Limb (tissue), 2 donors: Measurements from ENCODE around the gene BLNK.
A peak's percentile ranks its signal among the peaks of the same experiment; 100 is the strongest.

Experiments
- DNase-seq, 2 donors: peaks; one replicate each; pipeline ENCODE4 v3.0.0-alpha.2; 2016; ENCODE audit errors: extremely low spot score in 2 of 2

The BLNK gene

DNA sequence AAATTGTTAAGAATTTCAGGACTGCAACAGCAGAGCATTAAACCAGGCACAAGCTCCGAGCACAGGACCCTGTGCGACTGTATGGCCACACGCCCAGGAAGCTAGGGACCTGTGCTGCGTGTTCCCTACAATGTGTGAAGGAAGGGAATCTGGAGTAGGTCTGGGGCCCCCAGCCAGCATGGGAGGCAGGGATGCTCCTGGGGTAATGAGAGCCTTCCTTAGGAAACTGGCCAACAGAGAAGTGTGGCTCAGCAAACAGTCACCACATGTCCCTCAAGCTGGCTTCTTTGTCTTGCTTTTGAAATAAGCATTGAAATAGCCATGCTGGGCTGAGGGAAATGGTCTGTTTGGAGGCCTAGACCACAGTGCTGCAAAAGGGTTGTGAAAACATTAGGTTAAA lies 8.2 kb downstream of the BLNK start:
- DNase-seq: no peak

- no peak for DNase-seq
These were observed 9.4 kb downstream of the BLNK start for GRCh38 chr10:96261930-96262329.

- no peak for DNase-seq
These were observed 10.2 kb downstream of the BLNK start for GRCh38 chr10:96261132-96261531.

GRCh38 chr10:96260014-96260413 lies 11.4 kb downstream of the BLNK start:
- DNase-seq: peak in 1 of 2 donors; percentile 19

GRCh38 chr10:96259150-96259549 lies 12.2 kb downstream of the BLNK start:
- no peak for DNase-seq

GRCh38 chr10:96257944-96258343 lies 13.4 kb downstream of the BLNK start:
- DNase-seq: peak in 1 of 2 donors; percentile 34

- peak in 1 of 2 donors; percentile 11 for DNase-seq
These were observed 15.6 kb downstream of the BLNK start for GRCh38 chr10:96255549-96256333.

DNA sequence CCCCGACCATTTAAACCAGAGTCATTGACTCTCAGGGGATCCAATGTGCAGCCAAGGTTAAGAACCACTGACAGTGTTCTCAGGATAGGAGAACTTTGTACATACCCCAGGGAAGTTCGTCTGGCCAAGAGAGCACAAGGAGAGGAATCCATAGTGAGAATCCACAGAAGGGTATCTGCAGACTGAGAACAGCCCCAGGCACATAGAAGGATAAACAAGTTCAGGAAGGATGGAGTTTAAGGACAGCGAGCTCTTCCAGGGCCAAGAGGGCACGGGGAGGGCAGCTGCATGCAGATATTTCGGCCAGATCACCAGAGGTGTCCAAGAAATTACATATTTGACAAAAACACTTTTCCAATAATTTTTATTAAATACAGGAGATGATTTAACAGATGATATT lies 16.4 kb downstream of the BLNK start:
- DNase-seq: no peak

GRCh38 chr10:96252730-96253129 lies 18.6 kb downstream of the BLNK start:
- DNase-seq: no peak

DNA sequence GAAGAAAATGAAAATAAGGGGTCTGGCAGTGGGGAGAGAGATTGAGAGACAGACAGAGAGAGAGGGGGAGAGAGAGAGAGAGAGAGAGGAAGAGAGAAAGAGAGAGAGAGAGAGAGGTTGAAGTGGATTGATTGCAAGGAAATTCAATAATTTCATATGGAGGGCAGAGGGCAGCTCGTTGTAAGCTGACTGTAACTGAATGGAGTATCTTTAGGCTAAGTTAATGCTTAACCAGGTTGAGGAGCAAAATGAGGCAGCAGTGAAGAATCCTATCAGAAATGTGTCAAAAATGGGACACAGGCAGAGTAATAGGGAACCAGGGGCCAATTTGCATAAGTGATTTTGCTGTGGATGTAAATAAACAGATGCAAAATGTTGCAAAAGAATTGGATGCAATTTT lies 21.0 kb downstream of the BLNK start:
- DNase-seq: no peak

GRCh38 chr10:96249264-96249663 lies 22.1 kb downstream of the BLNK start:
- no peak for DNase-seq

DNA sequence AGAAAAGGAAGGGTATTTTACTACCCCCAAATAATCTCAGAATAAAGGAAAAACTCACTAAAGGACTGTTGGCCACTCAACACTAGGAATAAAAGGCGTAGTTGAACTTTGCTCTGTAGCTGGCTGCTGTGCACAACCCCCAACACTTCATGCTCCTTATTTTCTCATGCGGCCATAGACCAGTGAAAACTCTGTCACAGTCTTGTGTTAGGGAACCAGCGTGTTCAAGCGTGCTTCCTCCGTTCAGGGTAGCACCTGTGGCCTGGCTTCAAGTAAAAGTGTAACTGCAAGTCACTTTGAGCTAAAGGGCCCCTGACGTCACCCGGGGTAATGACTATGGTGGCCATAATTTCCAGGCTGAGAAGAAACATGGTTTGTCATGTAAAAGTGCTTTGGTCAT lies 27.0 kb downstream of the BLNK start:
- DNase-seq: no peak

DNA sequence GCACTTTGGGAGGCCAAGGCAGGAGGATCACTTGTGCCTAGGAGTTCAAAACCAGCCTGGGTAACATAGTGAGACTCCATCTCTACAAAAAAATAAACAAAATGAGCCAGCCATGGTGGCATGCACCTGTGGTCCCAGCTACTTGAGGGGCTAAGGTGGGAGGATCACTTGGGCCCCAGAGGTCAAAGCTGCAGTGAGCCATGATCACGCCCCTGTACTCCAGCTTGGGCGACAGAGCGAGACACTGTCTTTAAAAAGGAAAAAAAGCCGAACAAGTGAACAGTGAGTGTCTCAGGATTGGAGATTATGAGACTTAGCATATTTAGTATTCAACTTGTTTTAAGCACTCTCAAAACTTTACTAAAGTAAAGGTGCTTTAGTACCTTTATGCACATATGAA lies 28.1 kb downstream of the BLNK start:
- no peak for DNase-seq

GRCh38 chr10:96242822-96243221 lies 28.5 kb downstream of the BLNK start:
- no peak for DNase-seq

DNA sequence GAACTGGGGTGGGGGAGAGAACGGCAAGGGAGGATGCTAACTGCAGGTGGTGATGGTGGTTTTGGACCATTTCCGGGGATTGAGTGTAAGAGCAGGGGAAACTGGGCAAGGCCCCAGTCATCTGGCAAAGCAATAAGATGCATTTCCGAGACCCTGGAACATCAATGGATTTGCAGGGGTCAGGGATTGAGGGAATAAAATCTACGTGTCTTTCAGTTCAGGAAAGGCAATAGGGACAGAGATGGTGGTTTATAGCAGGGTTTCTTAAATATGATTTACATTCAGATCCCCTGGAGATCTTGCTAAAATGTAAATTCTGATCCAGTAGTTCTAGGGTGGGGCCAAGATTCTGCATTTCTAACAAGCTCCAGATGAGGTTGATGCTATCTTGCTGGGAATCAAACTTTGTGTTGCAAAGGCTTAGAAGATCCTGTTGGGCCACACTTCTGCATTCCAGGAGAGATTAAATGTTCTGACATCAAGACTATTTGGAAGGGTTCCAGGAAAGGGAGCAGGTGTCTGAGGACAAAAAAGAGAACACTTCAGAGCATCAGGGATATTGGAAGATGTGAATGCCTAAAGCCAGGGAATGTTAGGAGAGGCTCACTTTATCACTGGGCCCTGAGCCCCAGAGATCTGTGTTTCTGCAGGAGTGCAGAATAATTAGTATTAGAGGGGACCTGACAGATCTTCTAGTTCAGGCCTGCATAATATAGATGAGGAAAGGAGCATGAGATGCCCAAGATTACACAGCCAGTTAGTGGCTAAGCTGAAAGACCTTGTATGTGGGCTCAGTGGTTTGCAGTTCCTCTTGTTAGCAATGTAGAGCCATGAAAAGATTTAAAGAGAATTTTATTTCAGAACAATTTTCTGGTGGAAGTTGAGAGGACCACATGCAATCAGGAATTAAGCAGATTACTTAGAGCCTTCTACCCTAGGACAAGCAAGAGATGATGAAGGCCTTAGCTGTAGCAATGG lies 32.4 kb downstream of the BLNK start:
- no peak for DNase-seq

- no peak for DNase-seq
These were observed 34.5 kb downstream of the BLNK start for GRCh38 chr10:96236876-96237275.

DNA sequence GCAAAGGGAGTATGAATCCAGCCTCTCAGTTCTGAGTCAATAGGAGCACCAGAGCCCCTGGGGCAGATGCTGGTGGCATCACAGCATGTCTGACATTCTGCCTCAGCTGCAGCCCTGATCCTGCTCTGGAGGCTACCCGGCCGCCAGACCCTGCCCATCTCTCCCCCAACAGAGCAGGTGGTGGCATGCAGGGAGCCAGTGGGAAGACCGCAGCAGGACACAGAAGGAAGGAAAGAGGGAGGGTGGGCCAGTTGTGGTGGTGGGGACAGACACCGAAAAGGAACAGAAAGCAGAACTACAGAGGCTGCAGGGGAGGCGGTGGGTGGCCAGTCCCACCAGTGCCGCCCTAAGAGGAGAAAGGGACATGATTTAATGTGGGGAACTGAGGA lies 35.3 kb downstream of the BLNK start:
- no peak for DNase-seq

DNA sequence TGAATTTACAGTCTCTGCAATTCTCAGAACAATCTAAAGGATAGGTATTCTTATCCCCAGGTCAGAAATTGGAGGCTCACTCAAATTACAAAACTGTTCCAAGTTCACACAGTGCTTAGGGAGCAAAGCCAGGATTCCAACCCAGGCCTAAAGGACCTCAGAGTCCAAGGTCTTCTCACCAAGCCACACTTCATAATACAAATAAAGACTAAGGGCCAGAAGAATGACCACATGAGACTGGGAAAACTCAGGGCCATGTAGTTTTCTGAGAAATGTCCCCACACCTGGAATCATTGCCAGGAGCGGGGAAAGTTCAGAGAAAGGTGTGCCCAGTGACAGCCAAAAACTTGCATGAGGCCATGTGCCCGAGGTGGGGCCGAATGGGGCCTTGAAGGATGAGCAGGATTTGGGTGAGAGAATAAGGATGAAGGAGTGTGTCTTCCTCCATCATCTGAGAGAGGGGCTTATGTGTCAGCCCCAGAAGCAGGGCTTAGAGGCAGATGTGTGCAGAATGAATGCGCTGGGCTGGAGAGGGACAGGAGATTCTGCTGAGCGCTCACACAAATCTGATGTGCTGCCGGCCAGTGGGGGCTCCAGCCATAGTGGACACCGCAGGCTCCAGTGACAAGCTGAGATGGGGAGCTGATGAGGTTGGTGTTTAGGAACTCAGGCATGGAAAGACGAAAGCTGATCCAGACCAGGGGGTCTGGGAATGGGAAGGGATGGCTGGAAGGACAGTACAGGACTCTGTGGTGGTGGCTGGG lies 35.9 kb downstream of the BLNK start:
- no peak for DNase-seq

DNA sequence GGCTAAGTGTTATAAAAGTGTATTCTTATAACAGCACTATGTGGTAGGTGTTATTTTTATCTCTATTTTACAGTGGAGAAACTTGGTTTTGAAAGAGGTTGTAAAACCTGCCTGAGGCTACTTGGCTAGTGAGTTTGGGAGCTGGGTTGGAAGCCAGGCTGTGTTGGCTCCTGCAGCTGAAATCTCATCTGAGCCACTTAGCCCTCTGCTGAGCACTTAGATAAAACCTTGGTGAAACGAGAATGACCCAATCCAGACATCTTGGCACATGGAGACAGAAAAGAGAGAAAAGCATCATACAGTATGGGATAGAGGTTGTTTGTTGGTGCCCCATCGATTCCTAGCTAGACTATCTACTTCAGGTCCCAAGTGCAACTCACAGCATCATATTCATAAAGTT lies 37.4 kb downstream of the BLNK start:
- DNase-seq: no peak

DNA sequence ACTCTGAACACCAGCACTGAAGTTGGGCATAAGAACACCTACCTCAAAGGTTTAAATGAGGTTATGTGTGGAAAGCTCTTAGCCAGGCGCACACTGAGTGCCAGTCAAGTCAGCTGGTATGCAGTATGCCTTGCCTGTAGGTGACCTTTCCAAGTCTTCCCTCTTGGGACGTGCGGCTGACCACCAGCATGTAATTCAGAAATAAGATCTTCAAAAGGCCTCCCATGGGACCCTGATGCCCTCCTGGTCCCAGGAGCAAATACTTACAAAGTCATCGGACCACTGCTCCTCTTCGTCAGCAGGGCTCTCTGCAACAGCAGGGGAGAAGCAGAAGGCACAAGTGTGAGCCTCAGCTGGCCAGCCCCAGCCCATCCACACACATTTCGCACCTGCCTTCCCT lies 40.8 kb downstream of the BLNK start:
- DNase-seq: no peak

GRCh38 chr10:96229568-96230030 lies 41.8 kb downstream of the BLNK start:
- DNase-seq: peak; percentile 29 to 84
